Bronchial epithelial cell (primary cell): ENCODE data around the gene LSM14A. TPM values are rescaled to one million over a fixed set of nuclear protein-coding genes. Genes with fewer than 3 reads are reported as not detected.

ENCODE experiments used
- DNase-seq: peaks from one replicate; pipeline ENCODE4 v3.0.0-alpha.2; 2010; ENCODE audit warnings: low read depth
- FAIRE-seq: peaks from 2 replicates; lab custom pipeline; 2011; peaks lifted over from hg19 to GRCh38; lab: Jason Lieb, UNC
- H3K27me3 ChIP-seq: 2 replicates; pipeline ENCODE4 v1.5.1; 2011; ENCODE audit warnings: low read length; ENCODE audit not compliant: control insufficient read depth, insufficient read depth
- H3K36me3 ChIP-seq: 2 replicates; pipeline ENCODE4 v1.5.1; 2011; ENCODE audit warnings: low read length; ENCODE audit not compliant: control insufficient read depth, insufficient read depth
- H3K4me3 ChIP-seq: 2 replicates; pipeline ENCODE4 v1.5.1; 2011; ENCODE audit warnings: mild to moderate bottlenecking, low read depth, low read length, control low read depth
- total RNA-seq: library from RNA; depleted of rRNA; stranded (reverse); fragments of >200 nt; gene quantifications from 2 replicates; pipeline ENCODE4 v1.2.1, GENCODE V29; 2014
- TF ChIP-seq, protein P1 (sequence below): IDR thresholded peaks from 2 replicates; pipeline ENCODE4 v1.5.1; 2011; ENCODE audit warnings: mild to moderate bottlenecking, moderate library complexity, low read length, control low read depth, inconsistent platforms; ENCODE audit not compliant: insufficient read depth, severe bottlenecking

The LSM14A gene
- total RNA-seq, 1 donor from 2014 or later, result 86.1 TPM

DNA sequence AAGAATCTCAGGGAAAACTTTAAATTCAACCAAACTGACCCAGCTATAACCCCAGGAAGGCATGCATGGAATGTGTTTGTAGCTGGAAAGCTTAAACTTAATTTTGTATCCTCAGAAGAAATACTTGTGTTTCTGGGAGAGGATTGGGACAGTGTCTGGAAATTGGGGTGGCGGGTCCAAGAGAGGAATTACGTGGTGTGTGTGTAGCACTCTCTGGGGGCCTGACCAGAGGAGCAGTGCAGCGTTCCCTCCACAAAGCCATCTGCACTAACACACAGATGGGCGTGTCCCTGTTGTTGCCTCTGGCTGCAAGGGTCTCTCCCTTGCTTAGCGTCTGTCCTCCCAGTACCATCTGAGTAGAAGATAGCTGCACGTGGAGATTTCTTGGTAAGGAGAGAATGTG lies 88.5 kb downstream of the LSM14A start:
- H3K4me3 ChIP-seq, result no peak overlapping the region
- TF ChIP-seq, protein P1, sequence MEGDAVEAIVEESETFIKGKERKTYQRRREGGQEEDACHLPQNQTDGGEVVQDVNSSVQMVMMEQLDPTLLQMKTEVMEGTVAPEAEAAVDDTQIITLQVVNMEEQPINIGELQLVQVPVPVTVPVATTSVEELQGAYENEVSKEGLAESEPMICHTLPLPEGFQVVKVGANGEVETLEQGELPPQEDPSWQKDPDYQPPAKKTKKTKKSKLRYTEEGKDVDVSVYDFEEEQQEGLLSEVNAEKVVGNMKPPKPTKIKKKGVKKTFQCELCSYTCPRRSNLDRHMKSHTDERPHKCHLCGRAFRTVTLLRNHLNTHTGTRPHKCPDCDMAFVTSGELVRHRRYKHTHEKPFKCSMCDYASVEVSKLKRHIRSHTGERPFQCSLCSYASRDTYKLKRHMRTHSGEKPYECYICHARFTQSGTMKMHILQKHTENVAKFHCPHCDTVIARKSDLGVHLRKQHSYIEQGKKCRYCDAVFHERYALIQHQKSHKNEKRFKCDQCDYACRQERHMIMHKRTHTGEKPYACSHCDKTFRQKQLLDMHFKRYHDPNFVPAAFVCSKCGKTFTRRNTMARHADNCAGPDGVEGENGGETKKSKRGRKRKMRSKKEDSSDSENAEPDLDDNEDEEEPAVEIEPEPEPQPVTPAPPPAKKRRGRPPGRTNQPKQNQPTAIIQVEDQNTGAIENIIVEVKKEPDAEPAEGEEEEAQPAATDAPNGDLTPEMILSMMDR, result no peak
- no peaks in the 10 kb centered on the region for H3K27me3 ChIP-seq
- no peaks in the 10 kb centered on the region for H3K36me3 ChIP-seq
- FAIRE-seq (no peak), DNase-seq (no peak)

DNA sequence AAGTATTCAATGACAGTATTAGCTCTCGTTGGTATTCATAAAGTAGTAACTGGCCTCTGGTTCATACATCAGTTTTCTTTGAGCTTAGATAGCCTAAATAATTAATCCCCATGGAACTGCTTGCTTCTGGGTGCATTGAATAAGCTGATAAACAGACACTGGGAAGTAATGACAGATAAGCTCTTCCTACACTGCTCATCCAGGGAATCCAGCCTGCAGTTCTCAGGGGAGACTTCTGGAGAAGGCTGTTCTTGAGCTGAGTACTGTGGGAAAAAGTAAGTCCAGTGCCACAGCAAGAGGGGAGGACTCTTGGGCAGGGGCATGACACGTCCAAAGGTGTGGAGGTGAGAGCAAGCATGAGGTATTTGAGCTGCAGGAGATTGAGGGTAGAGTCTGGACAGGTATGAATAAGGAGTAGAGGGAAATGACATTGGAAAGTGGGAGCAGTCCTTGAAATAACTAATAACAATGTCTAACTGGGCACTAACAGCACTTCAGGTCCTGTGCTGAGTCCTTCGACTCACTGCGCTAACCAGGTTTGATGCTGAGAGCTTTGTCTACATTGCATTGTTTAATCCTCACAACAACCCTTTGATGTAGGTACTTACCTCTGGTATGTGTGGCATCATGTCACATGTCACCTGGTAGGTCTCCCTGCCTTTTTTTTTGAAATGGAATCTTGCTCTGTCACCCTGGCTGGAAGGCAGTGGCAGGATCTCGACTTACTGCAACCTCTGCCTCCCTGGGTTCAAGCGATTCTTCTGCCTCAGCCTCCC lies 89.2 kb downstream of the LSM14A start:
- no peak overlapping the region for H3K4me3 ChIP-seq
- H3K36me3 ChIP-seq, result no peaks in the 10 kb centered on the region
- no peak for FAIRE-seq
- no peaks in the 10 kb centered on the region for H3K27me3 ChIP-seq
- no peak for DNase-seq
- TF ChIP-seq, protein P1, result no peak

DNA sequence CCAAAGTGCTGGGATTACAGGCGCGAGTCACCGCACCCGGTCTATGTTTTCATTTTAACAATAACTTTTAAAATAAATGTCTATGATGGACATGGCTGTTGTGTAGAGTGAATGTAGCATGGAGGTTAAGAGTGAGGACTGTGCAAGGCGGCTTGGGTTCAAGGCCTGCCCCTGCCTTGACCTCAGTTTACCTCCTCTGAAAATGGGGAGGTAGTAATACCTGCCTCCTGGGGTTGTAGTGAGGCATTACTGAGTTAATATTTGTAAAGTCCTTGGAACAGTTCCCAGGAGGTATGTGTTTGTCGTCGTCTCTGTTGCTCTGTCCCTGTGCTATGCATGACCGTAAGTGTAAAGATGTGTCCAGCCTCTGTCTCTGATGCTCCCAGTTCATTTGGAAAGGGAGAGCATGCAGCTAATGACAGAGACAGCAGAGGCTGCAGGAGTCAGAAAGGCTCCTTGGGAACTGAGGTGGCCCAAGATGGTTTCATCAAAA lies 91.5 kb downstream of the LSM14A start:
- no peaks in the 10 kb centered on the region for H3K36me3 ChIP-seq
- H3K27me3 ChIP-seq, result no peaks in the 10 kb centered on the region
- H3K4me3 ChIP-seq, result no peak overlapping the region
- no peak for FAIRE-seq
- DNase-seq, result no peak
- TF ChIP-seq, protein P1, result no peak

DNA sequence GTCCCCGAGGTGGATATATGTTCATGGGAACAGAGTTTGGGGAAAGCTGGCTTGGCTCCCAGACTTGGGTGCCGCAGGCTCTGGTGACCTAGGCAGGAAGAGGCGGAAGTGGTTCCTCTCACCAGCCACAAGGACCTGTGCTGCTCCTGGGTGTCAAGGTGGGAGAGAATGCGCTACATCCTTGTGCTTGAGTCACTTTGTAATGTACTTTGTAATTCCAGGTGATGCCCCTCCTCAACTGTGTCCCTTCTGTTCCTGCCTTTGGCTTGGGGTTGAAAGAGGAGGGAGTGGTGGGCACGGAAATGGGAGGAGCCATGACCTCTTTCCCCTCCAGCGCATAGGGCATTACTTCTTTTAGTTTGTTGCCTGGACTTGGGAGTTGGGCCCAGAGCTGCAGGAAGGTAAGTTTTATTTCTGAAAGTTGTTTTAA lies 92.9 kb downstream of the LSM14A start:
- Histone ChIP-seq H3K4me3 (no peak overlapping the region), H3K36me3 (no peaks in the 10 kb centered on the region), H3K27me3 (no peaks in the 10 kb centered on the region)
- TF ChIP-seq, protein P1, result no peak
- no peak for FAIRE-seq
- DNase-seq, result peak; percentile 57

DNA sequence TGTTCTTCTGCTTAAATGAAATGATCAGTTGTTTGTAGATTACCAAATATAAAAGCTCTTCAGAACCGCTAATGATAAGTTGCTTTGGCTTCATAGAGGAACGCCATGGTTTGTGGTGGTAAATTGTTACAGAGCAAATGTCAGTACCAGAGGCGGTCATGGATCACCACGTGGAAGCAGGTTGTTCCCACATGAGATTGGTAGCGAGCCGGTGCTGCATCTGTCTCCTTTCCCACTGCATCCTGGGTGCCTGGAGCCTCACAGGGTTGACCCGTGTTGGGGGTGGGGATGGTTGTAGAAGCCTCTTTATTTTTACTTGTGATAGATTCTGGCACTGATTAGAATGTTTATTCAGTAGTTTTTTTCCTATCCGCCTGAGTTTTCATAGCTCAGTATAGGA lies 96.8 kb downstream of the LSM14A start:
- Histone ChIP-seq H3K4me3 (no peak overlapping the region), H3K27me3 (no peaks in the 10 kb centered on the region), H3K36me3 (no peaks in the 10 kb centered on the region)
- DNase-seq (no peak), FAIRE-seq (no peak)
- TF ChIP-seq, protein P1, result no peak
